ENCODE results near the gene ABL2. TPM values are rescaled to one million over a fixed set of nuclear protein-coding genes. Genes with fewer than 3 reads are reported as not detected.

Gene ABL2
- total RNA-seq, 3 donors from 2014 or later: 14.8 to 22.2 (median 18.6) TPM

DNA sequence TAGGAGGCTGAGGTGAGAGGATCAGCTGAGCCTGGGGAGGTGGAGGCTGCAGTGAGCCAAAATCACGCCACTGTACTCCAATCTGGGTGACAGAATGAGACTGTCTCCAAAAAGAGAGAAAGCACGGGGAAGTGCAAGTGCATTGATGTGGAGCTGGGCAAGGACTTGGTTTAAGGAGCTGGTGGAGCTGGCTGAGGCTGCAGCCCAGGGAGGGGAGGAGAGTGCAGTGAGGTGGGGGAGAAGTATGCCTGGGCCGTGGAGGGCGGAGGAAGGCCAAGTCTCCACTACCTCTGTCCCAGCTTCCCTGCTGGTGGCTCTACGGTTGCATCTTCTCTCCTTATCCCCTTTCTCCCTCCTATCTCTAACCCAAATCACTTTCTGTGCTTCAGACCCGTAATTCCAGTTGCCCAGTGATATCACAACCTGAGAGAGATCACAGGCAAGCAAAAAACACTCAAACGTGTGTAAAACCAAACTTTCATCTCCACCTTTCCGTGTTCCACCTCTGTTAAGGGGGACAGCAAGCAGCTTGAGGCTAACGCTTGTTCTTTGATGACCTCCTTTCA, 136.5 kb downstream of the ABL2 start:
- no peaks in the 10 kb centered on the region for H3K36me3 ChIP-seq (ENCODE audit: low read depth)
- intact Hi-C loops (cut with DNase I, micrococcal nuclease): no loop called here

GRCh38 chr1:179091691-179092165, 137.7 kb downstream of the ABL2 start:
- no peaks in the 10 kb centered on the region for H3K4me1 ChIP-seq (ENCODE audit: low read depth)
- no peaks in the 10 kb centered on the region for H3K36me3 ChIP-seq (ENCODE audit: low read depth)
- DNase-seq (no peak), ATAC-seq (peak; percentile 24)
- H3K9me3 ChIP-seq: no peaks in the 10 kb centered on the region
- no peak overlapping the region for H3K4me3 ChIP-seq
- TF ChIP-seq CTCF (IDR thresholded peaks at IDR 0.05): no peak
- intact Hi-C loops (cut with DNase I, micrococcal nuclease): no loop called here

More for the DNA sequence above, 136.5 kb downstream of the ABL2 start:
- ATAC-seq (no peak), DNase-seq (no peak)
- H3K9me3 ChIP-seq: no peaks in the 10 kb centered on the region
- no peak overlapping the region for H3K4me3 ChIP-seq
- H3K4me1 ChIP-seq (ENCODE audit: low read depth): no peaks in the 10 kb centered on the region
- no peak for TF ChIP-seq CTCF (IDR thresholded peaks at IDR 0.05)

DNA sequence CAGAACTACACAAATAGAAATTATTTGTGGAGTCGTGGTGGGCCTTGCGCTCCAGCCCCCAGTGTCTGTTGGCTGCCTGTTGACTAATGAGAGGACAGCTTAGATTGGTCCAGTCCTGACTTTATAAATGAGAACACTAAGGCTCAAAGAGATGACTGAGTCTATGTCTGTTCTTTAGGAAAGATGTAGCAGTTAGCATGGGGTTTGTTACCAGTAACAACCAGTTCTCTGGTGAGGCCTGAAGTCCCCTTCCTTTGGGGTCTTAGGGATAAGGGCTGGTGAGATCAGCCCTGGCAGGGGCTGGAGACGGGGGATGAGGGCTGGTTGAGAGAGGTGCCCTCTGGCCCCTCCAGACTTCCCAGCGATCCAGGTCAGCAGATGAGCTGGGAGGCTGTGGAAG, 138.6 kb downstream of the ABL2 start:
- ATAC-seq (no peak), DNase-seq (no peak)
- intact Hi-C loops (cut with DNase I, micrococcal nuclease): no loop called here
- Histone ChIP-seq H3K4me3 (no peak overlapping the region), H3K9me3 (no peaks in the 10 kb centered on the region), H3K36me3 (ENCODE audit: low read depth) (no peaks in the 10 kb centered on the region), H3K4me1 (ENCODE audit: low read depth) (no peaks in the 10 kb centered on the region)
- TF ChIP-seq CTCF (IDR thresholded peaks at IDR 0.05): no peak

- H3K4me3 ChIP-seq: no peak overlapping the region
- DNase-seq: no peak
- H3K36me3 ChIP-seq (ENCODE audit: low read depth): no peaks in the 10 kb centered on the region
- intact Hi-C loops (cut with DNase I, micrococcal nuclease): no loop called here
- no peaks in the 10 kb centered on the region for H3K9me3 ChIP-seq
- ATAC-seq: no peak
- TF ChIP-seq CTCF (IDR thresholded peaks at IDR 0.05): no peak
- H3K4me1 ChIP-seq (ENCODE audit: low read depth): no peaks in the 10 kb centered on the region
Observed at GRCh38 chr1:179090522-179090921, 139.0 kb downstream of the ABL2 start.

- no peaks in the 10 kb centered on the region for H3K36me3 ChIP-seq (ENCODE audit: low read depth)
- TF ChIP-seq CTCF (IDR thresholded peaks at IDR 0.05): no peak
- intact Hi-C loops (cut with DNase I, micrococcal nuclease): no loop called here
Observed at GRCh38 chr1:179089827-179090482, 139.5 kb downstream of the ABL2 start.

More at GRCh38 chr1:179089827-179090482, 139.5 kb downstream of the ABL2 start:
- DNase-seq (no peak), ATAC-seq (no peak)
- no peak overlapping the region for H3K4me3 ChIP-seq
- no peaks in the 10 kb centered on the region for H3K4me1 ChIP-seq (ENCODE audit: low read depth)
- H3K9me3 ChIP-seq: no peaks in the 10 kb centered on the region
